ENCODE results near the gene SURF1. TPM values are rescaled to one million over a fixed set of nuclear protein-coding genes. Genes with fewer than 3 reads are reported as not detected.
A peak's percentile ranks its signal among the peaks of the same experiment; 100 is the strongest.

The SURF1 gene
- total RNA-seq, 1 donor from 2014 or later, result 43.9 TPM

DNA sequence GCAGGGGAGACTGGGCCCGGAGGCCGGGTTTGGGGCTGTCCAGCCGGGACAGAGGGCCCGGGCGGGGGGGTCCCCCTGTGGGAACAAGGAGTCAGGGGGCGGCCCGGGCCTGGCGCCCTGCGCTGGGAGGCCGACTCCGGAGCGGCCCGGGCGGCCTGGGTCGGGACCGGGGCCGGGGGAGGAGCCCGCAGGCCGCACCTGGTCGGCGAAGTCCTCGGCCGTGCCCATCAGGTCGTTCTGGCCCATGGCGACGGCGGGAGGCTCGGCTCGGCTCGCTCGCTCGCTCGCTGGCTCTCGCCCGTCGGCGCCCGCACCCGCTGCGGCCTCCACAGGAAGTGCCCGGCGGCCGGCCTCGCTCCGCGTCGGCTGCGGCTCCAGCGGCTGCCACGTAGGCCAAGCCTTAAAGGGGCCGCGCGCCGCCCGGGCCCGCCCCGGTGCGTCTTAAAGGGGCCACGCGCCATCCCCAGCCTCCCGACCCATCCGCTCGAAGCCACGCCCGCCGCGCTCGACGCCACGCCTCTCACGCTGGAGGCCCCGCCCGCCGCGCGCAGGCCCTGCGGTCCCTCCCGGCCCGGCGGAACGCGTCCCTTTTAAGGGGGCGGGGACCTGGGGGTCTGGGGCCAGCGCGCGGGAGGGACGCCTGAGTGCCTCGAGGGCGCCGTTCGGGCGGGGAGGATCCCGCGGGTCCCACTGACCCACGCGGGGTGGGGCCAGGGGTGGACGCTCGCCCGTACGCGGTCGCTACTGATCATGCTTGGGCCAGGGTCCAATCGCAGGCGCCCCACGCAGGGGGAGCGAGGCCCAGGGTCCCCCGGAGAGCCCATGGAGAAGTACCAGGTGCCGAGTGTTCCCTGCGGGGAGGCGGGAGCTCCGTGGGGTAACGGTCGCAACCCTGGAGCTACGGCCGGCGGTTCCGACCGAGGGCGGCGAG is 19.7 kb upstream of the SURF1 start, which contains the start of the genes STKLD1 and SURF4:
Gene STKLD1, plus strand, starts transcription at position 643 of the 931 bp plus-strand sequence. Its CDS starts 108 bp downstream, at position 751.
Gene SURF4, minus strand, starts transcription at position 337 of the 931 bp plus-strand sequence. Its CDS starts 91 bp downstream, at position 246.
- Histone ChIP-seq H3K4me3 (peak within 1 kb of the TSS; percentile 96), H3K4me1 (peaks cover 39% of the 10 kb centered on the region), H3K9me3 (no peaks in the 10 kb centered on the region), H3K36me3 (peaks cover under 1% of the 10 kb centered on the region), H3K27ac (peak within 1 kb of the TSS; percentile 96), H3K27me3 (no peaks in the 10 kb centered on the region)
- DNase-seq (peak; percentile 98), ATAC-seq (peak; percentile 98)
- TF ChIP-seq, protein P1, sequence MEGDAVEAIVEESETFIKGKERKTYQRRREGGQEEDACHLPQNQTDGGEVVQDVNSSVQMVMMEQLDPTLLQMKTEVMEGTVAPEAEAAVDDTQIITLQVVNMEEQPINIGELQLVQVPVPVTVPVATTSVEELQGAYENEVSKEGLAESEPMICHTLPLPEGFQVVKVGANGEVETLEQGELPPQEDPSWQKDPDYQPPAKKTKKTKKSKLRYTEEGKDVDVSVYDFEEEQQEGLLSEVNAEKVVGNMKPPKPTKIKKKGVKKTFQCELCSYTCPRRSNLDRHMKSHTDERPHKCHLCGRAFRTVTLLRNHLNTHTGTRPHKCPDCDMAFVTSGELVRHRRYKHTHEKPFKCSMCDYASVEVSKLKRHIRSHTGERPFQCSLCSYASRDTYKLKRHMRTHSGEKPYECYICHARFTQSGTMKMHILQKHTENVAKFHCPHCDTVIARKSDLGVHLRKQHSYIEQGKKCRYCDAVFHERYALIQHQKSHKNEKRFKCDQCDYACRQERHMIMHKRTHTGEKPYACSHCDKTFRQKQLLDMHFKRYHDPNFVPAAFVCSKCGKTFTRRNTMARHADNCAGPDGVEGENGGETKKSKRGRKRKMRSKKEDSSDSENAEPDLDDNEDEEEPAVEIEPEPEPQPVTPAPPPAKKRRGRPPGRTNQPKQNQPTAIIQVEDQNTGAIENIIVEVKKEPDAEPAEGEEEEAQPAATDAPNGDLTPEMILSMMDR (IDR thresholded peaks at IDR 0.05), result no peak
- intact Hi-C loops (cut with DNase I), result no loop called here

DNA sequence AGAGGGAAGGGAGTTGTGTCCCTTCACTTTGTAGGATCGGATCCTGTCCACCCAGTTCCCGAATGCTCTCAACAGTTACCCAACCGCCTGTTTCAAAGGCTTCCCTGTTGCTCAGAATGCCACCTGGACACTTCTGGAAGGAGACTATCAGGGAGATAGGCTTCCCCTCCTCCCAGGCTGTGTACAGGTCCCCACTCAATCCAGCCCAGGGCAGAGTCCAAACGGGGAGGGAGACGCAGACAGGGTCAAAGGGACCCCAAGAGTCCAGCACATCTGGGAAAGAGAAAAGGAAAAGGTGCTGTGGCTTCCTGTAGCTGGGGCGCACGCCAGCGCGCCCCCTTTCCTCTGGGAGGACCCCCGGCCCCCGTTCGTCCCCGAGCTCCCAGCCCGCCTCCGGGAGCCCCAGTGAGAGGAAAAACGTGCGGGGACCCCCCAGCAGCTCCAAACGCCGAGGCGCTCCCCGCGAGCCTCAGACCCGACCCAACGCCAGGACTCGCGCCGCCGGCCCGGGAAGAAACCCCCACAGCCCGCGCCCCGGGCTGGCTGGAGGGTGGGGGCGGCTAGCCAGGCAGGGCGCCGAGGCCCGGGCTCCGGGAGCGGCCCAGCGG is 18.9 kb upstream of the SURF1 start:
- Histone ChIP-seq H3K27me3 (no peaks in the 10 kb centered on the region), H3K9me3 (no peaks in the 10 kb centered on the region), H3K4me3 (peak overlapping the region; percentile 96), H3K4me1 (peaks cover 46% of the 10 kb centered on the region), H3K36me3 (peaks cover 8% of the 10 kb centered on the region), H3K27ac (peak overlapping the region; percentile 96)
- DNase-seq (no peak), ATAC-seq (peak; percentile 7)
- TF ChIP-seq, protein P1 (IDR thresholded peaks at IDR 0.05), result no peak
- intact Hi-C loops (cut with DNase I), result no loop called here

DNA sequence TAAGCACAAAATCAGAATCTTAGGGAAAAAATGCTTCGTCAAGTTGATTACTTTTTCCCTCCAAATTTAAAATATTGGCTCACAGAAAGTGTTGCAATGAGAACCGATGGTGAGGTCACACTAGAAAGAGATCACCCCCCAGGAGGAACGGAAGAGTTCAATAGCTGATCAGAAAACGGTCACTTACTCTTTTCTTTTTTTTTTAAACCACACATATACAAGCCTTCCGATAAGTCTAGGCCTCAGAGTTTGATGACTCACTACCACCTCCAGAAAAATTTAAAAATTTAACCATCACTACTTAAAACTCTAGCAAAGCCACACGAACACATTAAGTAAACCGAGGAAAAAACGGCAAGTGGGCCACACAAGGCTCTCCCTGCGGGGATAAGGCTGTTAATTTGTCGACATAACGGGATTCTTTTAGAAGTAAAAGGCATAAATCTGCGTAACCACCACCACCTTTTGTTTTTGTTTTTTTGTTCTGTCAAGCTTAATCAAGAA is 18.4 kb upstream of the SURF1 start:
- no peak for ATAC-seq
- Histone ChIP-seq H3K4me3 (peak overlapping the region; percentile 96), H3K9me3 (no peaks in the 10 kb centered on the region), H3K4me1 (peaks cover 51% of the 10 kb centered on the region), H3K27ac (peak overlapping the region; percentile 96), H3K27me3 (no peaks in the 10 kb centered on the region), H3K36me3 (peaks cover 14% of the 10 kb centered on the region)
- TF ChIP-seq, protein P1 (IDR thresholded peaks at IDR 0.05), result no peak
- no peak for DNase-seq
- intact Hi-C loops (cut with DNase I), result no loop called here

DNA sequence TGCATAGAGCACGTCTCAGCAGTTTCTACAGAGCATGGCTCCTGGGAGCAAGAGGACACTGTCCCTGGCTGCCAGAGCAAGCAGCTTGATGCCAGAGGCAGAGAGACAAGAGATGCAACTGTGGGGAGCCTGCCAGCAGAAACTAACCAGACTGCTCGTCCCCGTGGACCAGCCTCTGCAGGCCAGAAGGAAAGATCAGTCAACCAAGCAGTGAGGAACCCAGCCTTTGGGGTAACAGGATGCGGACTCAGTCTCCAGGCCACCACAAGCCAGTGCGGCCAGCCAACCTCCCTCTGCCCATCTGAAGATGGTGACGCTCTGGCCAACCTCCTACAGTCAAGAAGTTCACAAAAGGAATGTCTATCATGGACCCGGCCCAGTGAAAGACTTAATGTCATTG is 15.9 kb upstream of the SURF1 start:
- Histone ChIP-seq H3K27ac (no peak overlapping the region), H3K4me3 (no peak overlapping the region), H3K36me3 (peaks cover 17% of the 10 kb centered on the region), H3K27me3 (no peaks in the 10 kb centered on the region), H3K9me3 (no peaks in the 10 kb centered on the region), H3K4me1 (peaks cover 71% of the 10 kb centered on the region)
- DNase-seq (no peak), ATAC-seq (no peak)
- TF ChIP-seq, protein P1 (IDR thresholded peaks at IDR 0.05), result no peak
- intact Hi-C loops (cut with DNase I), result no loop called here

DNA sequence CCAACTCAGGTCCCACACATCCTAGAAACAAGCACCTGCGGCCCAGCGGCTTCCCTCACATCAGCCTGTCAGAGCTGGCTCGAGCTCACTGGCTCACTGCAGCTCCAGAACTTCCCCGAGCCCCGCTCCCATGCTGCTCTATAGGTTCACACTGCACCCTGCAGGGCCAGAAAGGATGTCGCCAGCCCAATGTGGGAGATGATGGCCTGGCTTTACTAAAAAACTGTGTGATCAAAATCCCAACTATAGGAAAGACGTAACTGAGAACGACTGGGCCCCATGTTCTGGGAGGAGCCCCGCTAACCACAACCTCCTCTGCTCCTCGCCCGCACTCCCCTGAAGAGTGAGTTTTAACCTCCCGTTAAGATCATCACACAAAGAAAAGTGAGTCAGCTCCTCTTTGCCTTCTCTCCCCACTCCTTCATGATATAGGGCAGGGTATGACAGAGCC is 15.0 kb upstream of the SURF1 start:
- Histone ChIP-seq H3K4me1 (peaks cover 66% of the 10 kb centered on the region), H3K4me3 (no peak overlapping the region), H3K27ac (peak overlapping the region; percentile 55), H3K27me3 (no peaks in the 10 kb centered on the region), H3K36me3 (peaks cover 25% of the 10 kb centered on the region), H3K9me3 (no peaks in the 10 kb centered on the region)
- intact Hi-C loops (cut with DNase I), result no loop called here
- DNase-seq (no peak), ATAC-seq (no peak)
- TF ChIP-seq, protein P1 (IDR thresholded peaks at IDR 0.05), result no peak
